Stimulated activated CD4-positive, alpha-beta T cell treated with anti-CD3 and anti-CD28 coated beads, Interleukin-1b, Interleukin-23, amount 100 ng/mL, for 24 hours (primary cell): ENCODE data around the gene NPTX2.

Source experiments
- DNase-seq, 4 experiments: peaks; one replicate each; pipeline ENCODE4 v3.0.0-alpha.2; 2020; ENCODE audit warnings: low read depth in 4 of 4, low spot score in 1 of 4

NPTX2 gene

GRCh38 chr7:98653601-98654310 lies 36.7 kb downstream of the NPTX2 start:
- no peak for DNase-seq

GRCh38 chr7:98654524-98655272 lies 37.6 kb downstream of the NPTX2 start:
- DNase-seq = no peak

- DNase-seq = no peak
These were observed 38.5 kb downstream of the NPTX2 start for GRCh38 chr7:98655611-98656010.

GRCh38 chr7:98656899-98657298 lies 39.8 kb downstream of the NPTX2 start:
- no peak for DNase-seq

GRCh38 chr7:98657736-98658135 lies 40.7 kb downstream of the NPTX2 start:
- no peak for DNase-seq

GRCh38 chr7:98659756-98660155 lies 42.7 kb downstream of the NPTX2 start:
- no peak for DNase-seq

- no peak for DNase-seq
These were observed 44.5 kb downstream of the NPTX2 start for GRCh38 chr7:98661607-98662006.

GRCh38 chr7:98662289-98662688 lies 45.2 kb downstream of the NPTX2 start:
- no peak for DNase-seq

GRCh38 chr7:98664882-98665281 lies 47.8 kb downstream of the NPTX2 start:
- DNase-seq = no peak

GRCh38 chr7:98668255-98668654 lies 51.2 kb downstream of the NPTX2 start:
- no peak for DNase-seq

- DNase-seq = no peak
These were observed 52.4 kb downstream of the NPTX2 start for GRCh38 chr7:98669329-98670000.

- no peak for DNase-seq
These were observed 53.1 kb downstream of the NPTX2 start for GRCh38 chr7:98670186-98670585.

GRCh38 chr7:98671733-98672331 lies 54.7 kb downstream of the NPTX2 start:
- no peak for DNase-seq

- no peak for DNase-seq
These were observed 57.4 kb downstream of the NPTX2 start for GRCh38 chr7:98674461-98674860.

GRCh38 chr7:98674881-98675280 lies 57.8 kb downstream of the NPTX2 start:
- DNase-seq = no peak

GRCh38 chr7:98678215-98678614 lies 61.1 kb downstream of the NPTX2 start:
- DNase-seq = no peak
